Measurements from ENCODE around the gene GALNT15.

Gene GALNT15

DNA sequence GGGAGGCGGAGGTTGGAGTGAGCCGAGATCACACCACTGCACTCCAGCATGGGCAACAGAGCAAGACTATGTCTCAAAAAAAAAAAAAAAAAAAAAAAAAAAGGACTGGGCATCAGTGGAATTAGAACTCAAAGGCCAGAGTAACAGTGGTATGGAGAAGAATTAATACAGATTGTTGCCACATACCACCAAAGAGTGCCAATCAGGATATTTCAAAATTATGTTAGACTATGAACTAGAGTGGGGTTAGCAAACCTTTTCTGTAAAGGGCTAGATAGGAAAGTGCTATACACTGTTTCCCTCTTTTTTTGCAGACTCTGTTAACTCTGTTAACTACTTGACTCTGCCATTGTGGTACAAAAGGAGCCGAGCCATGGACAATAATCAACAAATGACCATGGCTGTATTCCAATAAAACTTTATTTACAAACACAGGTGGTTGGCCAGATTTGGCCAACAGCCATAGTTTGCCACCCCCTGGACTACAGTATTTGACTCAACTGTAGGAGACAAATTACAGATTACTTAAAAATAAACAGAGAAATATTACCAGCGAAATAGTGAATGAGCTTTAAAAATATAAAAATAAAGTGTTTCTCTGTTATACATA lies 61.7 kb downstream of the GALNT15 start:
- Histone ChIP-seq H3K27ac (ENCODE audit: low read depth, low read length) (no peak overlapping the region), H3K27me3 (ENCODE audit: control insufficient read depth in 1 of 2, insufficient read depth in 2 of 2, low read length in 2 of 2) (no peaks in the 10 kb centered on the region), H3K4me1 (ENCODE audit: control insufficient read depth in 1 of 2, insufficient read depth in 2 of 2, low read length in 2 of 2) (no peaks in the 10 kb centered on the region), H3K36me3 (ENCODE audit: control insufficient read depth in 1 of 2, insufficient read depth in 2 of 2, low read length in 2 of 2) (no peaks in the 10 kb centered on the region), H3K4me3 (ENCODE audit: low read depth in 1 of 2, low read length in 2 of 2) (no peak overlapping the region), H3K9ac (ENCODE audit: low read depth in 1 of 2, low read length in 2 of 2) (no peak overlapping the region), H3K9me3 (ENCODE audit: control insufficient read depth in 1 of 2, low read length in 2 of 2) (no peaks in the 10 kb centered on the region)

DNA sequence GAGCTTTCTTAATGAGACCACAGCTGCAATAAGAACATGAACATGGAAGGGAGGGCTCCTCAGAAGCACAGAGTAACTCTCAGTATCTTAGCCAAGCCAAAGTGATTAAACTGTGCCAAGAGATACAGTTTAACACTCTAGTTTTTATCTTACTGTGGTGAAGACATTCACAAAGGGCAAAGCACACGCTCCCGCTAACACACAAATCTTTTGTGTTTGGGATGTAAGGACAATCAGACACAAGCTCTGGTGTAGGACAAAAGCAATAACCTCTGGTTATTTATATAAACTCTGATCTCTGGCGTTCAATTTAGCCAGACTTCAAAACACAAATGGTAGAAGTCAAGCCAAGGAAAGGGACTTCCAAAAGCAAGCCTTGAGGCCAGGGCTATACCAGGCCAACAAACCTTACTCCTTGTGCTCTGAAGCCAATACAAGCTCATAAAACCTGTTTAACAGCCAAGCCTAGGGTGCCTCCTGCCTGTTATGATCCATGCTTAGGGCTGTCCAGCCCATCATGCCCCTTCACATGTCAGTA lies 62.4 kb downstream of the GALNT15 start:
- no peak overlapping the region for H3K9ac ChIP-seq (ENCODE audit: low read depth in 1 of 2, low read length in 2 of 2)
- H3K4me1 ChIP-seq (ENCODE audit: control insufficient read depth in 1 of 2, insufficient read depth in 2 of 2, low read length in 2 of 2): no peaks in the 10 kb centered on the region
- no peaks in the 10 kb centered on the region for H3K27me3 ChIP-seq (ENCODE audit: control insufficient read depth in 1 of 2, insufficient read depth in 2 of 2, low read length in 2 of 2)
- H3K9me3 ChIP-seq (ENCODE audit: control insufficient read depth in 1 of 2, low read length in 2 of 2): no peaks in the 10 kb centered on the region
- H3K36me3 ChIP-seq (ENCODE audit: control insufficient read depth in 1 of 2, insufficient read depth in 2 of 2, low read length in 2 of 2): no peaks in the 10 kb centered on the region
- no peak overlapping the region for H3K27ac ChIP-seq (ENCODE audit: low read depth, low read length)
- no peak overlapping the region for H3K4me3 ChIP-seq (ENCODE audit: low read depth in 1 of 2, low read length in 2 of 2)

DNA sequence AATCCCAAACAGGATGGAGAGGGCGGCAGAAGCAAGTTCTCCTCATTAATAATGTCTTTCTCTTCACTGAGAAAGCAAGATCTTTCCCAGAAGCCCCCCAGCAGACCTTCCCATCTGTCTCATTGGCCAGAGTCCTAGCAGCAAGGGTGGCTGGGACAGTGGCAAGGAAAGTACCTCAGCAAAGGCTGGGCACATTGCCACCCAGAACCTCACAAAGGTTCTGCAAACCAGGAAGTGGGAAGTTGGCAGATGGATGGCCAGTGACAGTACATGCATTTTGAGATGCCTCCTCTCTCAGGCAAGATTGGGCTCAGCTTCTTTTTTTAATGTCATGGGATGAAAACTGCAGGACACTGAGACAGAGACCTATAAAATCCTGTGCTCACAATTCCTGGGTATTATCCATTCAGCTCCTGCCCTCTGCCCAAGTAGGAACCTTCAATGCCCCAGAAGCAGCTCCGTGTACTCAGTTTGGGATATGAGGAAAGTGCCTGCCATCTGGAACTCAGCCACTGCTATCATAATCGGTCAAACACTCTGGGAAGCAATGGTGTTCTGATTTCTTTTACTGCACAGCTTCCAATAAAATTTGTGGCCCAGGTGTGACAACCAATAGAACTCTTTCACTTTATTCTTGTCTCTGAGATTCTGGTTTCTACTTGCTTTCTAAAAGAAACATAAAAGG lies 64.7 kb downstream of the GALNT15 start:
- Histone ChIP-seq H3K27ac (ENCODE audit: low read depth, low read length) (no peak overlapping the region), H3K9me3 (ENCODE audit: control insufficient read depth in 1 of 2, low read length in 2 of 2) (no peaks in the 10 kb centered on the region), H3K9ac (ENCODE audit: low read depth in 1 of 2, low read length in 2 of 2) (no peak overlapping the region), H3K27me3 (ENCODE audit: control insufficient read depth in 1 of 2, insufficient read depth in 2 of 2, low read length in 2 of 2) (no peaks in the 10 kb centered on the region), H3K4me3 (ENCODE audit: low read depth in 1 of 2, low read length in 2 of 2) (no peak overlapping the region), H3K4me1 (ENCODE audit: control insufficient read depth in 1 of 2, insufficient read depth in 2 of 2, low read length in 2 of 2) (no peaks in the 10 kb centered on the region), H3K36me3 (ENCODE audit: control insufficient read depth in 1 of 2, insufficient read depth in 2 of 2, low read length in 2 of 2) (no peaks in the 10 kb centered on the region)

DNA sequence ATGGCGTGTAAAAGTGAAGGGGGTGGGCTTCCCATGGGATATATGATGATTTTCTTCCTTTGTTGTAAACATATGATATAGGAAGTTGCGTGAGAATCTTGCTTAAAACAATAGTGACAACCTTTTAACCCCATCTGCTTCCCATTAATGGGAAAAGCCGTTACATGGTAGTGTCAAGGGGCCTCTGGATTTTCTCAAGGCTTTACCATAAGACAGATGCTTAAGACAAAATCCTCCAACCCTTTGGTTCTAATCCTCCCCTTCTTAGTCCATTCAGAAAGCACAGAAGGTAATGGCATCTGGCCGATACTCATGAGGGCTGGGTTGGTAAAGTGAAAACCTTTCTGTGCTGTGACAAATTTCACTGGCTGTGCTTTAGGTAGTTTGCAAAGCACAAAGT lies 65.3 kb downstream of the GALNT15 start:
- H3K36me3 ChIP-seq (ENCODE audit: control insufficient read depth in 1 of 2, insufficient read depth in 2 of 2, low read length in 2 of 2): no peaks in the 10 kb centered on the region
- H3K9ac ChIP-seq (ENCODE audit: low read depth in 1 of 2, low read length in 2 of 2): no peak overlapping the region
- H3K27ac ChIP-seq (ENCODE audit: low read depth, low read length): no peak overlapping the region

DNA sequence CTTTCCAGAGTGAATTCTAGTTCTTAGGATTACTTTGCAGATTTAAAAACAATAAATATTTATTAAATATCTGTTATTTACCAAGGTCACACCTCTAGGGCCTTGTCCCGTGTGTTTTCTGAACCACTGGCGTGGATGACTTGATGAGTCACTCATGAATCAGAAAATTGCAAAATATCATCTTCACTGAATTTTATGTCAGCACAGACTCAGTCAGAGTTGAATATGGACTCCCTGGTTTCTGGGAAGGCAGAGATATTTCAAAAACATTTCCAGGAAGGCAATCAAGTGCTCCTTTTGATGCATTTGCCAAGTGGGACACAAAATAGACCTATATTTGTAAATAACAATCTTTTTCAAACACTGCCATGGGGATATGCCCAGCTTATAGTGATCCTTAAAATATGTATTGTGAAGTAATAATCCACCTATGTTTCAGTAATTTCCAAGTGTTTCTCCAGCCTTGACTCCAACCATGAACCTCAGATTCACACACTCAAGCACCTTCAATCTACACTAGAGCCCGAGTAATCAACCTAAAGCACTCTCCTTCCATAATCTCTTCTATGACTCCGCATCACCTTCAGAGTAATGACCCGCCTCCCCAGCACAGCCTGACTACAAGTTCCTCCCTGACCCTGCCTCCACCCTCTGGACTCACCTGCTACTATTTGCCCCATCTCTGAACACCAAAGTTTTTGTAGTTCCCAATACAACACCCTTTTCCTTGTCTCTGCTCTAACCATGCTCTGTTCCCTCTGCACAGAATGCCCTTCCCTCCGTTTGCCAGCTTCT lies 65.9 kb downstream of the GALNT15 start:
- Histone ChIP-seq H3K27me3 (ENCODE audit: control insufficient read depth in 1 of 2, insufficient read depth in 2 of 2, low read length in 2 of 2) (no peaks in the 10 kb centered on the region), H3K4me3 (ENCODE audit: low read depth in 1 of 2, low read length in 2 of 2) (no peak overlapping the region), H3K27ac (ENCODE audit: low read depth, low read length) (no peak overlapping the region), H3K36me3 (ENCODE audit: control insufficient read depth in 1 of 2, insufficient read depth in 2 of 2, low read length in 2 of 2) (no peaks in the 10 kb centered on the region), H3K9ac (ENCODE audit: low read depth in 1 of 2, low read length in 2 of 2) (no peak overlapping the region), H3K4me1 (ENCODE audit: control insufficient read depth in 1 of 2, insufficient read depth in 2 of 2, low read length in 2 of 2) (no peaks in the 10 kb centered on the region), H3K9me3 (ENCODE audit: control insufficient read depth in 1 of 2, low read length in 2 of 2) (no peaks in the 10 kb centered on the region)

More for the DNA sequence above, 65.3 kb downstream of the GALNT15 start:
- Histone ChIP-seq H3K4me1 (ENCODE audit: control insufficient read depth in 1 of 2, insufficient read depth in 2 of 2, low read length in 2 of 2) (no peaks in the 10 kb centered on the region), H3K27me3 (ENCODE audit: control insufficient read depth in 1 of 2, insufficient read depth in 2 of 2, low read length in 2 of 2) (no peaks in the 10 kb centered on the region), H3K4me3 (ENCODE audit: low read depth in 1 of 2, low read length in 2 of 2) (no peak overlapping the region), H3K9me3 (ENCODE audit: control insufficient read depth in 1 of 2, low read length in 2 of 2) (no peaks in the 10 kb centered on the region)

DNA sequence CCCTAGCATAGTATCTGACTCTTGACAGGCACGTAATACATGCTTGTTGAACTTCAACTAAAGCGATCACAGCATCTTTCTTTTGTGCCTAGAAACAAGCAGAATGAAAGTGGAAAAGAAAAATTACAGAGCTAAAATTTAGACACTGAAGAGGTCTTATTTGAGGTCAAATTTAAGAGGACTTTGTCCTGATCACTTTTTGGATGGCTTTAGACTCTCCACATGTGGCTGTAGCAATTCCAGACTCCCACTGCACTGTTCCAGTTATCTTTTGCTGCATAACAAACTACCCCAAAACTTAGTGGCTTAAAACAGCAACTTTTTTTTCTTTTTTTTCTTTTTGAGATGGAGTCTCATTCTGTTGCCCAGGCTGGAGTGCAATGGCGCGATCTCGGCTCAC lies 66.7 kb downstream of the GALNT15 start:
- H3K36me3 ChIP-seq (ENCODE audit: control insufficient read depth in 1 of 2, insufficient read depth in 2 of 2, low read length in 2 of 2): no peaks in the 10 kb centered on the region
- H3K4me3 ChIP-seq (ENCODE audit: low read depth in 1 of 2, low read length in 2 of 2): no peak overlapping the region
- H3K27ac ChIP-seq (ENCODE audit: low read depth, low read length): no peak overlapping the region
- H3K27me3 ChIP-seq (ENCODE audit: control insufficient read depth in 1 of 2, insufficient read depth in 2 of 2, low read length in 2 of 2): no peaks in the 10 kb centered on the region
- no peak overlapping the region for H3K9ac ChIP-seq (ENCODE audit: low read depth in 1 of 2, low read length in 2 of 2)
- no peaks in the 10 kb centered on the region for H3K9me3 ChIP-seq (ENCODE audit: control insufficient read depth in 1 of 2, low read length in 2 of 2)
- no peaks in the 10 kb centered on the region for H3K4me1 ChIP-seq (ENCODE audit: control insufficient read depth in 1 of 2, insufficient read depth in 2 of 2, low read length in 2 of 2)

DNA sequence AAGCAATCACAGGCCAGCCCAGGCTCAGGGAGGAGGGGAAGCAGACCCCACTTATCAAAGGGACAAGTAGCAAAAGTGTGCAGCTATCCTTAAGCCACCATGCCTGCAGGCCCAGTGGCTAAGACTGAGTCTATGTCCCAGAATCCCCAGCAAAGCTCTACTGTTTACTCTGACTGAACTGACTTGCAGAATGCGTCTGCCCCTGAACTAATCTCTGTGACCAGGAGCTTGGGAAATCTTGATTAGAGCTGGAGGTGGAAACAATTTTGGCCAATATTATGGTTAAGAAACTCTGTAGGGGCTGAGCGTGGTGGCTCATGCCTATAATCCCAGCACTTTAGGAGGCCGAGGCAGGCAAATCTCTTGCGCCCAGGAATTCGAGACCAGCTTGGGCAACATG lies 67.7 kb downstream of the GALNT15 start:
- H3K9ac ChIP-seq (ENCODE audit: low read depth in 1 of 2, low read length in 2 of 2): no peak overlapping the region

DNA sequence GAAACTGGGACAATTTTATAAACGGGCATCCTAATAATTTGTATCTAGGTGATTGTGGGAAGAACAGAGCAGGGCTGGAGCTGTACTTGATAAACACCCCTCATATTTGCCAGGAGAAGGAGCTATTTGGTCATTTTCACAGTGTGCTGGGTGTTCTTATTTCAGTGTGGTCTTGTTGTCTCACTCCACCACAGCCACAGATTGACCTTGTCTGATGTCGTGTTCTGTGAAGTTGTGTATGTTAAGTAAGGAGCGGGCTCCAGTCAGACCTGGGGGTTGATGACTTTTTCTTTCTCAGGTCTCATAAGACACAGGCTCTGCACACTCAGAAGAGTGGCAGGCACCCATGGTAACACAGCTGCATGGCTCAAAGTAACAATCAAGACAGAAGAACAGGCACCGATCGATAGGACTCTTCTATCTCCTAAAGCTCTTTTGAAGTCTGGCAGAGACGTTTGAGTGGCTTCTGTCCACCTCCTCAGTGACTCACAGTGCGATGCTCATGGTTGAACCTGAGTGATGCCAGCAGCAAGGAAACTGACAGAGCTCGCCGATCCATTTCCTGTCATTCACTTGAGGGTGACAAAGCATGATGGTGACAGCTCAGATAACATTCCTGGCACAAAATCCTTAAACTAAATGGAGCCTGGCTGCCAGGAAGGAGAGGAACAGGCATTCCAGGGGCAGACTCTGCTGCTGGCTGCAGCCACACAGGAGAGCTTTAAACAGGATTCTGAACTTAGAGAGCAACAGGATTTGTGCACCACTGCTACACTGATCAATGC lies 69.4 kb downstream of the GALNT15 start:
- Histone ChIP-seq H3K27me3 (ENCODE audit: control insufficient read depth in 1 of 2, insufficient read depth in 2 of 2, low read length in 2 of 2) (no peaks in the 10 kb centered on the region), H3K4me1 (ENCODE audit: control insufficient read depth in 1 of 2, insufficient read depth in 2 of 2, low read length in 2 of 2) (no peaks in the 10 kb centered on the region), H3K9ac (ENCODE audit: low read depth in 1 of 2, low read length in 2 of 2) (no peak overlapping the region), H3K36me3 (ENCODE audit: control insufficient read depth in 1 of 2, insufficient read depth in 2 of 2, low read length in 2 of 2) (no peaks in the 10 kb centered on the region), H3K9me3 (ENCODE audit: control insufficient read depth in 1 of 2, low read length in 2 of 2) (no peaks in the 10 kb centered on the region), H3K27ac (ENCODE audit: low read depth, low read length) (no peak overlapping the region), H3K4me3 (ENCODE audit: low read depth in 1 of 2, low read length in 2 of 2) (no peak overlapping the region)

More for the DNA sequence above, 67.7 kb downstream of the GALNT15 start:
- no peaks in the 10 kb centered on the region for H3K27me3 ChIP-seq (ENCODE audit: control insufficient read depth in 1 of 2, insufficient read depth in 2 of 2, low read length in 2 of 2)
- H3K4me3 ChIP-seq (ENCODE audit: low read depth in 1 of 2, low read length in 2 of 2): no peak overlapping the region
- no peaks in the 10 kb centered on the region for H3K9me3 ChIP-seq (ENCODE audit: control insufficient read depth in 1 of 2, low read length in 2 of 2)
- H3K27ac ChIP-seq (ENCODE audit: low read depth, low read length): no peak overlapping the region
- H3K36me3 ChIP-seq (ENCODE audit: control insufficient read depth in 1 of 2, insufficient read depth in 2 of 2, low read length in 2 of 2): no peaks in the 10 kb centered on the region
- H3K4me1 ChIP-seq (ENCODE audit: control insufficient read depth in 1 of 2, insufficient read depth in 2 of 2, low read length in 2 of 2): no peaks in the 10 kb centered on the region

DNA sequence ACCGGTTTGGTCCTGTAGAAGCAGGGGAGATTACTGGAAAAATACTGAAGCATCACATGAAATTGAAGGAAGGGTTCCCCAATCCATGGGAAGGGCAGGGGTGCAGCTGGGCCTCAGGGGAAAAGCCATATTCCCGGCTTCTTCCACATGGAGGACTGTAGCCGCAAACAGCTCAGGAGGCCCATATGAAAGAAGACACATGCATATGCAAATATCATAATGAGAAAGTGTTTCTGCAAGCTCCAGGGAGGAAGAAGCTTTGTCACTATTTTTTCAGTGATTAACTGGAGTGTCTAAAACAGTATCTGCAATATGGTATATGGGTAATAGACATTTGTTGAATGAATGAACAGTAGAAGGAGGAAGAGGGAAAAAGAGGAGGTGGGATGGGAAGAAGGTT lies 71.1 kb downstream of the GALNT15 start:
- Histone ChIP-seq H3K27me3 (ENCODE audit: control insufficient read depth in 1 of 2, insufficient read depth in 2 of 2, low read length in 2 of 2) (no peaks in the 10 kb centered on the region), H3K36me3 (ENCODE audit: control insufficient read depth in 1 of 2, insufficient read depth in 2 of 2, low read length in 2 of 2) (no peaks in the 10 kb centered on the region), H3K9ac (ENCODE audit: low read depth in 1 of 2, low read length in 2 of 2) (no peak overlapping the region), H3K27ac (ENCODE audit: low read depth, low read length) (no peak overlapping the region), H3K9me3 (ENCODE audit: control insufficient read depth in 1 of 2, low read length in 2 of 2) (no peaks in the 10 kb centered on the region), H3K4me3 (ENCODE audit: low read depth in 1 of 2, low read length in 2 of 2) (no peak overlapping the region), H3K4me1 (ENCODE audit: control insufficient read depth in 1 of 2, insufficient read depth in 2 of 2, low read length in 2 of 2) (no peaks in the 10 kb centered on the region)

All from duodenal mucosa (tissue), 2 donors.